Measurements from ENCODE around the gene ASNSD1. TPM values are rescaled to one million over a fixed set of nuclear protein-coding genes. Genes with fewer than 3 reads are reported as not detected.
A peak's percentile ranks its signal among the peaks of the same experiment; 100 is the strongest.
"Not testable (repeated sequence)": the region's sequence is repeated elsewhere in the genome, so short reads cannot be mapped to it uniquely, and the experiment has no call there.

ASNSD1 gene
- total RNA-seq, 4 donors from 2014 or later = 40.3 to 76.1 (median 52.9) TPM

DNA sequence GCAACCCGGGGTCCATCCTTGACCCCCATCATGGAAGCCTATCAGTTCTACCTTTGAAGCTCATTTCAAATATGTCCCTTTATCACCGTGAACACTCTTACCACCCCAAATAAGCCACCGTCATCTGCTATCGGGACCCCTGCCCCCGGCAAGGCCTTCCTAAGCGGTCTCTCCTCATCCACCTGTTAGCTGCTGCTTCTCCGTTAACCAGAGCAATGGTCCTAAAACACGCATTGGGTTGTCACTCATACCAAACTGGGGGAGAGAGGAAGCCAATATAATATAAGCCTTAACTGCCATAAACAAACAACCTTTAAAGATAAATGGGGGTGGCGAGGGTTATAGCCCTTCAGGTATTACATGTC is 680 bp downstream of the ASNSD1 start:
- no peaks in the 10 kb centered on the region for H3K9me3 ChIP-seq
- TF ChIP-seq POLR2AphosphoS5 (IDR thresholded peaks at IDR 0.05) (no peak), EP300 (IDR thresholded peaks at IDR 0.05) (no peak), POLR2A (IDR thresholded peaks at IDR 0.05) (no peak), CTCF (IDR thresholded peaks at IDR 0.05) (no peak)
- H3K4me3 ChIP-seq = peak overlapping the region; percentile 72 to 91
- peaks cover 0 to 41% (median 8%) of the 10 kb centered on the region in 3 donors for H3K4me1 ChIP-seq
- peaks cover 0 to 14% of the 10 kb centered on the region in 2 donors for H3K36me3 ChIP-seq
- H3K27ac ChIP-seq = peak overlapping the region in 3 of 4 donors; percentile 74 to 89 (median 86)
- no peak for ATAC-seq
- no peaks in the 10 kb centered on the region for H3K27me3 ChIP-seq
- 7 to 25% methylated on average over 1 to 9 of the region's 9 CpGs for WGBS, 2 donors (ENCODE audit: low coverage in 1 of 2)

DNA sequence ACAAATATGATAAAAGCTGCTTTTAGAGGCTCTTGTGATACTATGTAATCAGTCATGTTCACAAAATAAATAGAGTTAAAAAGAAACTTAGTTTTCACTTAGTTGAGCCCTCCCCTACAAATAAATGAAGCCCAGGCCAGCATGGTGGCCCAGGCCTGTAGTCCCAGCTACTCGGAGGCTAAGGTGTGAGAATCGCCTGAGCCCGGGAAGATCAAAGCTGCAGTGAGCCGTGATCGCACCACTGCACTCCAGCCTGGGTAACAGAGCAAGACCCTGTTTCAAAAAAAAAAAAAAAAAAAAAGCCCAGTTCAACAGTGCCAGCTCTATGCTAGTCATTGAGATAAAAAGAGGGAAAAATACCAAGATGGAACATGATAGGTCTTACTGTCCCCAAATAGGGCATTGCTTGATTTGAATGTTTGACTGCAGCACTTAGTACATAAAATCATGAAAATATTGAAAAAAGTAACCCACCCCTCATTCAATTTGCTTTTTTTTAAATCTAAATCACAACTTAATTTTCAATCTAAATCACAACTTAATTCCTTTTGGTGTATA is 1.5 kb downstream of the ASNSD1 start:
- H3K36me3 ChIP-seq = peaks cover 7 to 22% of the 10 kb centered on the region in 2 donors
- H3K27me3 ChIP-seq = no peaks in the 10 kb centered on the region
- H3K4me1 ChIP-seq = peaks cover 0 to 46% (median 8%) of the 10 kb centered on the region in 3 donors
- no peak for ATAC-seq
- TF ChIP-seq POLR2AphosphoS5 (IDR thresholded peaks at IDR 0.05) = no peak
- TF ChIP-seq POLR2A (IDR thresholded peaks at IDR 0.05) = no peak
- no peak for TF ChIP-seq CTCF (IDR thresholded peaks at IDR 0.05)
- TF ChIP-seq EP300 (IDR thresholded peaks at IDR 0.05) = no peak
- H3K4me3 ChIP-seq = peak overlapping the region; percentile 72 to 91
- no peaks in the 10 kb centered on the region for H3K9me3 ChIP-seq
- WGBS, 2 donors (ENCODE audit: low coverage in 1 of 2) = 80% methylated on average over 2 of the region's 5 CpGs; no CpG with 5 or more reads in 1 of the 2 donors
- H3K27ac ChIP-seq = peak overlapping the region in 1 of 4 donors; percentile 89

DNA sequence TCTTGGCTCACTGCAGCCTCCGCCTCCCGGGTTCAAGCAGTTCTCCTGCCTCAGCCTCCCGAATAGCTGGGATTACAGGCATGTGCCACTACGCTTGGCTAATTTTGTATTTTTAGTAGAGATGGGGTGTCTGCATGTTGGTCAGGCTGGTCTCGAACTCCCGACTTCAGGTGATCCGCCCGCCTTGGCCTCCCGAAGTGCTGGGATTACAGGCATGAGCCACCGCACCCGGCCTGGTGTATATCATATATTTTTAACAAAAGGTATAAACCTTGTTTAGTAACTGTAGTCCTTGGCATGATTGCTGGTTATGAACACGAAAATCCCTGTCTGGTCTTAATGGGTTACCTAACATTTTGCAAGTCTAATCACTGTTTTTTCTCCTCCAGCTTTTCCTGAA is 2.1 kb downstream of the ASNSD1 start:
- not testable (repeated sequence) for H3K9me3 ChIP-seq, H3K27me3 ChIP-seq, H3K4me3 ChIP-seq, H3K27ac ChIP-seq, ATAC-seq
- Histone ChIP-seq H3K36me3 (peaks cover 7 to 28% of the 10 kb centered on the region in 2 donors), H3K4me1 (peaks cover 0 to 46% (median 8%) of the 10 kb centered on the region in 3 donors)
- WGBS, 2 donors (ENCODE audit: low coverage in 1 of 2) = 70 to 92% methylated on average over 2 to 12 of the region's 12 CpGs

GRCh38 chr2:189669913-189670312 is 8.7 kb downstream of the ASNSD1 start:
- Histone ChIP-seq H3K27ac (no peak overlapping the region), H3K4me3 (no peak overlapping the region), H3K36me3 (peaks cover 7 to 68% of the 10 kb centered on the region in 2 donors), H3K27me3 (no peaks in the 10 kb centered on the region), H3K4me1 (peaks cover 0 to 21% (median 6%) of the 10 kb centered on the region in 3 donors), H3K9me3 (no peaks in the 10 kb centered on the region)
- no peak for TF ChIP-seq EP300 (IDR thresholded peaks at IDR 0.05)
- TF ChIP-seq CTCF (IDR thresholded peaks at IDR 0.05) = no peak
- no peak for TF ChIP-seq POLR2A (IDR thresholded peaks at IDR 0.05)
- TF ChIP-seq POLR2AphosphoS5 (IDR thresholded peaks at IDR 0.05) = no peak
- no peak for ATAC-seq
- WGBS, 2 donors (ENCODE audit: low coverage in 1 of 2) = 60 to 100% methylated on average over 1 to 5 of the region's 5 CpGs

- ATAC-seq = no peak
- Histone ChIP-seq H3K27ac (peak overlapping the region; percentile 90 to 96 (median 95)), H3K27me3 (no peaks in the 10 kb centered on the region), H3K36me3 (peaks cover 0 to 35% of the 10 kb centered on the region in 2 donors), H3K4me1 (peaks cover 0 to 20% (median 6%) of the 10 kb centered on the region in 3 donors), H3K9me3 (no peaks in the 10 kb centered on the region), H3K4me3 (peak overlapping the region; percentile 67 to 71)
- no peak for TF ChIP-seq EP300 (IDR thresholded peaks at IDR 0.05)
- no peak for TF ChIP-seq POLR2AphosphoS5 (IDR thresholded peaks at IDR 0.05)
- no peak for TF ChIP-seq POLR2A (IDR thresholded peaks at IDR 0.05)
- no peak for TF ChIP-seq CTCF (IDR thresholded peaks at IDR 0.05)
- 25 to 52% methylated on average over 7 to 11 of the region's 12 CpGs for WGBS, 2 donors (ENCODE audit: low coverage in 1 of 2)
These were observed 12.6 kb downstream of the ASNSD1 start for GRCh38 chr2:189673661-189674373.

Data from gastroesophageal sphincter (tissue), 4 donors.